ENCODE data around the gene P2RX2. TPM values are rescaled to one million over a fixed set of nuclear protein-coding genes. Genes with fewer than 3 reads are reported as not detected.
"Not testable (repeated sequence)": the region's sequence is repeated elsewhere in the genome, so short reads cannot be mapped to it uniquely, and the experiment has no call there.

P2RX2 gene
- total RNA-seq, 1 donor from 2014 or later: not detected

- H3K4me1 ChIP-seq: peaks cover 15% of the 10 kb centered on the region
- H3K9me3 ChIP-seq: no peaks in the 10 kb centered on the region
- no peak for DNase-seq (ENCODE audit: extremely low spot score in 2 of 2)
- H3K27me3 ChIP-seq: no peaks in the 10 kb centered on the region
- H3K36me3 ChIP-seq: no peaks in the 10 kb centered on the region
- intact Hi-C loops (cut with DNase I): no loop called here
- no peak overlapping the region for H3K27ac ChIP-seq
- no peak overlapping the region for H3K4me3 ChIP-seq
- TF ChIP-seq POLR2A (IDR thresholded peaks at IDR 0.05) (no peak), POLR2AphosphoS5 (IDR thresholded peaks at IDR 0.05; ENCODE audit: insufficient read depth in 1 of 2, low read depth in 1 of 2) (no peak), CTCF (IDR thresholded peaks at IDR 0.05) (no peak)
These were observed 22.6 kb upstream of the P2RX2 start for GRCh38 chr12:132596016-132596415.

GRCh38 chr12:132597333-132598316 lies 21.0 kb upstream of the P2RX2 start:
- H3K27ac ChIP-seq: peak overlapping the region; percentile 80
- H3K4me1 ChIP-seq: peaks cover 17% of the 10 kb centered on the region
- TF ChIP-seq POLR2A (IDR thresholded peaks at IDR 0.05) (no peak), CTCF (IDR thresholded peaks at IDR 0.05) (no peak), POLR2AphosphoS5 (IDR thresholded peaks at IDR 0.05; ENCODE audit: insufficient read depth in 1 of 2, low read depth in 1 of 2) (no peak)
- H3K36me3 ChIP-seq: no peaks in the 10 kb centered on the region
- DNase-seq (ENCODE audit: extremely low spot score in 2 of 2): no peak
- H3K9me3 ChIP-seq: no peaks in the 10 kb centered on the region
- intact Hi-C loops (cut with DNase I): no loop called here
- peak overlapping the region in 1 of 2 donors; percentile 48 for H3K4me3 ChIP-seq
- no peaks in the 10 kb centered on the region for H3K27me3 ChIP-seq

DNA sequence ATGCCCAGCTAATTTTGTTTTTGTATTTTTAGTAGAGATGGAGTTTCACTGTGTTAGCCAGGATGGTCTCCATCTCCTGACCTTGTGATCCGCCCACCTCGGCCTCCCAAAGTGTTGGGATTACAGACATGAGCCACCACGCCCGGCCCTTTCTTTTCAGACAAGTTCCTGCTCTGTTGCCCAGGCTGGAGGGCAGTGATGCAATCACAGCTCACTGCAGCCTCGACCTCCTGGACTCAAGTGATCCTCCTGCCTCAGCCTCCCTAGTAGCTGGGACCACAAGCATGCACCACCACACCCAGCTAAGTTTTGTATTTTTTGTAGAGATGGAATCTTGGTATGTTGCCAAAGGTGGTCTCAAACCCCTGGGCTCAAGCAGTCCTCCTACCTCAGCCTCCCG lies 19.1 kb upstream of the P2RX2 start:
- H3K27me3 ChIP-seq: peaks cover 11% of the 10 kb centered on the region
- intact Hi-C loops (cut with DNase I); H3K27ac ChIP-seq: not testable (repeated sequence)

GRCh38 chr12:132600048-132601032 lies 18.2 kb upstream of the P2RX2 start:
- Histone ChIP-seq H3K4me1 (peaks cover 12% of the 10 kb centered on the region), H3K9me3 (no peaks in the 10 kb centered on the region), H3K27ac (peak overlapping the region; percentile 56), H3K27me3 (peaks cover 13% of the 10 kb centered on the region), H3K36me3 (no peaks in the 10 kb centered on the region), H3K4me3 (peak overlapping the region; percentile 45 to 49)
- no peak for DNase-seq (ENCODE audit: extremely low spot score in 2 of 2)
- TF ChIP-seq POLR2AphosphoS5 (IDR thresholded peaks at IDR 0.05; ENCODE audit: insufficient read depth in 1 of 2, low read depth in 1 of 2) (no peak), CTCF (IDR thresholded peaks at IDR 0.05) (peak; percentile 16 to 45 (median 30))
- intact Hi-C loops (cut with DNase I): no loop called here

More for the DNA sequence above, 19.1 kb upstream of the P2RX2 start:
- H3K36me3 ChIP-seq; H3K9me3 ChIP-seq; DNase-seq (ENCODE audit: extremely low spot score in 2 of 2); H3K4me3 ChIP-seq: not testable (repeated sequence)
- peaks cover 12% of the 10 kb centered on the region for H3K4me1 ChIP-seq

- Histone ChIP-seq H3K9me3 (no peaks in the 10 kb centered on the region), H3K4me1 (peaks cover 12% of the 10 kb centered on the region), H3K27ac (peak overlapping the region; percentile 56), H3K27me3 (peaks cover 13% of the 10 kb centered on the region), H3K4me3 (peak overlapping the region; percentile 45 to 49), H3K36me3 (no peaks in the 10 kb centered on the region)
- TF ChIP-seq POLR2AphosphoS5 (IDR thresholded peaks at IDR 0.05; ENCODE audit: insufficient read depth in 1 of 2, low read depth in 1 of 2) (no peak), POLR2A (IDR thresholded peaks at IDR 0.05) (no peak), CTCF (IDR thresholded peaks at IDR 0.05) (no peak)
- intact Hi-C loops (cut with DNase I): no loop called here
- DNase-seq (ENCODE audit: extremely low spot score in 2 of 2): no peak
These were observed 17.2 kb upstream of the P2RX2 start for GRCh38 chr12:132601171-132601883.
